ENCODE measurements around the gene KIFC3.
"Not testable (repeated sequence)": the region's sequence is repeated elsewhere in the genome, so short reads cannot be mapped to it uniquely, and the experiment has no call there.

DNA sequence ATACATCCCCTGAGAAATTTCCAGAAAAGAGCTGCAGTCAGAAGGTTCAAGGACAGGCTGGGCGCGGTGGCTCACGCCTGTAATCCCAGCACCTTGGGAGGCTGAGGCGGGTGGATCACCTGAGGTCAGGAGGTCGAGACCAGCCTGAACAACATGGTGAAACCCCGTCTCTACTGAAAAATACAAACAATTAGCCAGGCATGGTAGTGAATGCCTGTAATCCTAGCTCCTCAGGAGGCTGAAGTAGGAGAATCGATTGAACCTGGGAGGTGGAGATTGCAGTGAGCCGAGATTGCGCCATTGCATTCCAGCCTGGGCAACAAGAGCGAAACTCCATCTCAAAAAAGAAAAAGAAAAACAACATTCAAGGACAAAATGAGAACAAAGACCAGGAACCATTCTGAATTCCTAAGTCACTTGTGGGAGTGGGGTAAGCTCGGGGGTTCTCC is 19.7 kb downstream of the KIFC3 start:
- TF ChIP-seq, protein P1, sequence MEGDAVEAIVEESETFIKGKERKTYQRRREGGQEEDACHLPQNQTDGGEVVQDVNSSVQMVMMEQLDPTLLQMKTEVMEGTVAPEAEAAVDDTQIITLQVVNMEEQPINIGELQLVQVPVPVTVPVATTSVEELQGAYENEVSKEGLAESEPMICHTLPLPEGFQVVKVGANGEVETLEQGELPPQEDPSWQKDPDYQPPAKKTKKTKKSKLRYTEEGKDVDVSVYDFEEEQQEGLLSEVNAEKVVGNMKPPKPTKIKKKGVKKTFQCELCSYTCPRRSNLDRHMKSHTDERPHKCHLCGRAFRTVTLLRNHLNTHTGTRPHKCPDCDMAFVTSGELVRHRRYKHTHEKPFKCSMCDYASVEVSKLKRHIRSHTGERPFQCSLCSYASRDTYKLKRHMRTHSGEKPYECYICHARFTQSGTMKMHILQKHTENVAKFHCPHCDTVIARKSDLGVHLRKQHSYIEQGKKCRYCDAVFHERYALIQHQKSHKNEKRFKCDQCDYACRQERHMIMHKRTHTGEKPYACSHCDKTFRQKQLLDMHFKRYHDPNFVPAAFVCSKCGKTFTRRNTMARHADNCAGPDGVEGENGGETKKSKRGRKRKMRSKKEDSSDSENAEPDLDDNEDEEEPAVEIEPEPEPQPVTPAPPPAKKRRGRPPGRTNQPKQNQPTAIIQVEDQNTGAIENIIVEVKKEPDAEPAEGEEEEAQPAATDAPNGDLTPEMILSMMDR (conservative IDR thresholded peaks at IDR 0.05; ENCODE audit: low read depth, low read length): not testable (repeated sequence)
- not testable (repeated sequence) for TF ChIP-seq EZH2 (IDR thresholded peaks at IDR 0.05; ENCODE audit: low read length, unreplicated experiment)

All from PC-3 (cell line).